Colonic mucosa (tissue), 4 donors: ENCODE data around the gene CD37. TPM values are rescaled to one million over a fixed set of nuclear protein-coding genes. Genes with fewer than 3 reads are reported as not detected.
"Not testable (repeated sequence)": the region's sequence is repeated elsewhere in the genome, so short reads cannot be mapped to it uniquely, and the experiment has no call there.

Source experiments
- DNase-seq: peaks from one replicate; pipeline ENCODE4 v3.0.0-alpha.2; 2020
- H3K27ac ChIP-seq: fragments of 200-600 bp; one replicate; pipeline ENCODE4 v1.8.0; 2021
- H3K27me3 ChIP-seq: fragments of 200-600 bp; one replicate; pipeline ENCODE4 v1.8.0; 2021
- H3K36me3 ChIP-seq: fragments of 200-600 bp; one replicate; pipeline ENCODE4 v1.8.0; 2021
- H3K4me1 ChIP-seq: fragments of 200-600 bp; one replicate; pipeline ENCODE4 v1.8.0; 2021; ENCODE audit warnings: mild to moderate bottlenecking
- H3K4me3 ChIP-seq: fragments of 200-600 bp; one replicate; pipeline ENCODE4 v1.8.0; 2021
- H3K9ac ChIP-seq, 2 donors: one replicate each; pipeline ENCODE4 v1.7.0; 2013; ENCODE audit warnings: control low read depth in 2 of 2, low read depth in 2 of 2, low read length in 2 of 2
- H3K9me3 ChIP-seq: fragments of 200-600 bp; one replicate; pipeline ENCODE4 v1.8.0; 2021
- CTCF ChIP-seq: fragments of 200-600 bp; IDR thresholded peaks from one replicate; pipeline ENCODE4 v1.8.0; 2022; ENCODE audit warnings: antibody characterized with exemption, mild to moderate bottlenecking
- intact Hi-C: fragments of 100-400 bp; cut with DNase I; formaldehyde crosslinking; loops from one replicate; pipeline ENCODE4 v1.14.1; 2022
- total RNA-seq, 2 donors: library from RNA; stranded (reverse); fragmentation: NEBNext Ultra II Directional in 1 of 2; extraction: Animal tissue kit (Norgen Biotek cat#: 25700) in 1 of 2; gene quantifications; one replicate each; pipeline ENCODE4 v1.2.1, GENCODE V29; 2021
- donor health status: healthy.
- donor health status: DM: no; HTN: no; CAD: no.
- donor health status: DM: no; HTN: no; CAD: no.

Gene CD37
- total RNA-seq, 2 donors from 2014 or later, result 7.4 to 8.6 TPM

- Histone ChIP-seq H3K9me3 (no peaks in the 10 kb centered on the region), H3K4me1 (no peaks in the 10 kb centered on the region), H3K9ac (no peak overlapping the region), H3K4me3 (no peak overlapping the region), H3K27ac (no peak overlapping the region), H3K27me3 (no peaks in the 10 kb centered on the region), H3K36me3 (no peaks in the 10 kb centered on the region)
- no peak for TF ChIP-seq CTCF
- intact Hi-C loops, result no loop called here
- no peak for DNase-seq
Observed at GRCh38 chr19:49309087-49309486, 26.1 kb upstream of the CD37 start.

GRCh38 chr19:49315111-49315510 is 20.1 kb upstream of the CD37 start:
- H3K4me3 ChIP-seq, result no peak overlapping the region
- no peaks in the 10 kb centered on the region for H3K27me3 ChIP-seq
- no peaks in the 10 kb centered on the region for H3K36me3 ChIP-seq
- DNase-seq, result no peak
- no peaks in the 10 kb centered on the region for H3K4me1 ChIP-seq
- TF ChIP-seq CTCF, result no peak
- H3K9ac ChIP-seq, result no peak overlapping the region
- no peaks in the 10 kb centered on the region for H3K9me3 ChIP-seq
- intact Hi-C loops, result no loop called here
- no peak overlapping the region for H3K27ac ChIP-seq

- no peaks in the 10 kb centered on the region for H3K4me1 ChIP-seq
- no peaks in the 10 kb centered on the region for H3K27me3 ChIP-seq
- H3K9me3 ChIP-seq, result no peaks in the 10 kb centered on the region
- no peak for DNase-seq
- H3K27ac ChIP-seq, result no peak overlapping the region
- no peaks in the 10 kb centered on the region for H3K36me3 ChIP-seq
- H3K4me3 ChIP-seq, result no peak overlapping the region
- intact Hi-C loops, result no loop called here
- TF ChIP-seq CTCF, result no peak
- H3K9ac ChIP-seq, result no peak overlapping the region
Observed at GRCh38 chr19:49316284-49316683, 18.9 kb upstream of the CD37 start.

- intact Hi-C loops, result no loop called here
- Histone ChIP-seq H3K4me3 (no peak overlapping the region), H3K27me3 (no peaks in the 10 kb centered on the region), H3K36me3 (no peaks in the 10 kb centered on the region), H3K27ac (no peak overlapping the region), H3K9ac (no peak overlapping the region), H3K9me3 (no peaks in the 10 kb centered on the region), H3K4me1 (no peaks in the 10 kb centered on the region)
- no peak for TF ChIP-seq CTCF
- DNase-seq, result no peak
Observed at GRCh38 chr19:49318296-49318695, 16.9 kb upstream of the CD37 start.

GRCh38 chr19:49324801-49325576 is 10.2 kb upstream of the CD37 start, which contains the start of gene SLC6A16:
TSS of gene SLC6A16 (minus strand) at chr19:49325191. CDS start at chr19:49311347, 13,844 bp downstream.
- Histone ChIP-seq H3K9ac (no peak within 1 kb of the TSS), H3K4me3 (no peak within 1 kb of the TSS), H3K27me3 (no peaks in the 10 kb centered on the region), H3K36me3 (no peaks in the 10 kb centered on the region), H3K9me3 (no peaks in the 10 kb centered on the region), H3K27ac (no peak within 1 kb of the TSS), H3K4me1 (no peaks in the 10 kb centered on the region)
- DNase-seq, result peak; percentile 14
- TF ChIP-seq CTCF, result no peak
- intact Hi-C loops, result loop anchor here (10.0 kb wide), 1 partner anchor 100 kb away; no protein-coding TSS in a partner anchor

GRCh38 chr19:49325756-49326155 is 9.4 kb upstream of the CD37 start:
- not testable (repeated sequence) for H3K4me3 ChIP-seq, H3K27me3 ChIP-seq

More at GRCh38 chr19:49325756-49326155, 9.4 kb upstream of the CD37 start:
- not testable (repeated sequence) for H3K9me3 ChIP-seq, H3K27ac ChIP-seq, H3K9ac ChIP-seq, H3K4me1 ChIP-seq, H3K36me3 ChIP-seq
- intact Hi-C loops, result loop anchor here (10.0 kb wide), 1 partner anchor 101 kb away; no protein-coding TSS in a partner anchor
- DNase-seq, result peak; percentile 5
